GM12864 (cell line): ENCODE results near the gene TPRN.

ENCODE experiments used
- DNase-seq: peaks from one replicate; pipeline ENCODE4 v3.0.0-alpha.2; 2011; ENCODE audit warnings: low read depth
- H3K4me3 ChIP-seq: 2 replicates; pipeline ENCODE4 v1.5.1; 2011; ENCODE audit warnings: mild to moderate bottlenecking, low read depth, low read length, control low read depth
- TF ChIP-seq, protein P1 (sequence below): IDR thresholded peaks from 2 replicates; pipeline ENCODE4 v1.5.1; 2011; ENCODE audit warnings: low read depth, mild to moderate bottlenecking, moderate library complexity, low read length, control low read depth, inconsistent platforms; ENCODE audit errors: missing control alignments

The TPRN gene

DNA sequence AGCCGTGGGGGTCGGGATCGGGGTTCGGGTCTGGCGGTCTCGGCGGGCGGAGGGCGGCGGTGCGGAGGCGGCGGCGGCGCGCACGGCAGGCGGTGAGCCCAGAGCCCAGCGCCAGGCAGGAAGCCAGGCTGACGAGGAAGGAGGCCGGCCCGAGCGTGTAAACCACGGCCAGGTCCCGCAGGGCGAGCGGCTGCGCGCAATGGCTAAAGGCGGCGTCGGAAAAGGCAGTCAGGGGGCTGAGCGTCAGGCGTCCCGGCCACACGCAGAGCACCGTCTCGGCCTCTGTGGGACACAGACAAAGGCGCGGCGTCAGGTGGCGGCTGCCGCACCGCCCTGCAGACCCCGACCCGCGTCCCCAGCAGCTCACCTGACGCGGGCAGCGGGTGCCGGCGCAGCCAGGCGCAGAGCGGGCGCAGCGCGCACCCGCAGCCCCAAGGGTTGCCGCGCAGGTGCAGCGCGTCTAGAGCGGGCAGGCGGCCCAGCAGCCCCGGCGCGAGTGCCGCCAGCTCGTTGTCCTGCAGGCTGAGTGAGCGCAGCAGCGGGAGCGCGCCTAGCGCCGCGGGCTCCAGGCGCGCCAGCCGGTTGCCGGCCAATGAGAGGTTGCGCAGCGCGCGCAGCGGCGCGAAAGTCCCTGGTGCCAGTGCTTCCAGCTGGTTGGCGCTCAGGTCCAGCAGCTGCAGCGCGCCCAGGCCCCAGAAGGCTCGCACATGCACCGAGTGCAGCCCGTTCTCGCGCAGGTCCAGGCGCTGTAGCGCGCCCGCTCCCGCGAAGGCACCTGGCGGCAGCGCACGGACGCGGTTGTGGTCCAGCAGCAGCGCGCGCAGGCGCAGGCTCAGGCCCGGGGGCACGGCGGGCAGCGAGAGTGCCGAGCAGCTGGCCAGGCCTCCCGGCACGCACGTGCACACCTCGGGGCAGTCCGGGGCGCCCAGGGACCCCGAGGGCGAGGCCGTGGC is 31.4 kb downstream of the TPRN start:
- peak overlapping the region; percentile 46 for H3K4me3 ChIP-seq
- TF ChIP-seq, protein P1, sequence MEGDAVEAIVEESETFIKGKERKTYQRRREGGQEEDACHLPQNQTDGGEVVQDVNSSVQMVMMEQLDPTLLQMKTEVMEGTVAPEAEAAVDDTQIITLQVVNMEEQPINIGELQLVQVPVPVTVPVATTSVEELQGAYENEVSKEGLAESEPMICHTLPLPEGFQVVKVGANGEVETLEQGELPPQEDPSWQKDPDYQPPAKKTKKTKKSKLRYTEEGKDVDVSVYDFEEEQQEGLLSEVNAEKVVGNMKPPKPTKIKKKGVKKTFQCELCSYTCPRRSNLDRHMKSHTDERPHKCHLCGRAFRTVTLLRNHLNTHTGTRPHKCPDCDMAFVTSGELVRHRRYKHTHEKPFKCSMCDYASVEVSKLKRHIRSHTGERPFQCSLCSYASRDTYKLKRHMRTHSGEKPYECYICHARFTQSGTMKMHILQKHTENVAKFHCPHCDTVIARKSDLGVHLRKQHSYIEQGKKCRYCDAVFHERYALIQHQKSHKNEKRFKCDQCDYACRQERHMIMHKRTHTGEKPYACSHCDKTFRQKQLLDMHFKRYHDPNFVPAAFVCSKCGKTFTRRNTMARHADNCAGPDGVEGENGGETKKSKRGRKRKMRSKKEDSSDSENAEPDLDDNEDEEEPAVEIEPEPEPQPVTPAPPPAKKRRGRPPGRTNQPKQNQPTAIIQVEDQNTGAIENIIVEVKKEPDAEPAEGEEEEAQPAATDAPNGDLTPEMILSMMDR: no peak
- no peak for DNase-seq

DNA sequence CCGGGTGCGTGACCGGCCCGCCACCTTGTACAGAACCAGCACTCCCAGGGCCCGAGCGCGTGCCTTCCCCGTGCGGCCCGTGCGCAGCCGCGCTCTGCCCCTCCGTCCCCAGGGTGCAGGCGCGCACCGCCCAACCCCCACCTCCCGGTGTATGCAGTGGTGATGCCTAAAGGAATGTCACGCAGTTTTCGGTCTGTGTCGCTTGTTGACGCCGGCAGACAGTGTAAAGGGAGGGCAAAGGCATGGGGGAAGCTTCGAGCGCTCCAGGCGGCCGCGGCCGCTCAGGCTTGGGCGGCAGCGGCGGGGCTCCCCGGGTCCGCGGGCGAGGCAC is 32.0 kb downstream of the TPRN start:
- peak overlapping the region; percentile 46 for H3K4me3 ChIP-seq
- DNase-seq: no peak
- TF ChIP-seq, protein P1: no peak

DNA sequence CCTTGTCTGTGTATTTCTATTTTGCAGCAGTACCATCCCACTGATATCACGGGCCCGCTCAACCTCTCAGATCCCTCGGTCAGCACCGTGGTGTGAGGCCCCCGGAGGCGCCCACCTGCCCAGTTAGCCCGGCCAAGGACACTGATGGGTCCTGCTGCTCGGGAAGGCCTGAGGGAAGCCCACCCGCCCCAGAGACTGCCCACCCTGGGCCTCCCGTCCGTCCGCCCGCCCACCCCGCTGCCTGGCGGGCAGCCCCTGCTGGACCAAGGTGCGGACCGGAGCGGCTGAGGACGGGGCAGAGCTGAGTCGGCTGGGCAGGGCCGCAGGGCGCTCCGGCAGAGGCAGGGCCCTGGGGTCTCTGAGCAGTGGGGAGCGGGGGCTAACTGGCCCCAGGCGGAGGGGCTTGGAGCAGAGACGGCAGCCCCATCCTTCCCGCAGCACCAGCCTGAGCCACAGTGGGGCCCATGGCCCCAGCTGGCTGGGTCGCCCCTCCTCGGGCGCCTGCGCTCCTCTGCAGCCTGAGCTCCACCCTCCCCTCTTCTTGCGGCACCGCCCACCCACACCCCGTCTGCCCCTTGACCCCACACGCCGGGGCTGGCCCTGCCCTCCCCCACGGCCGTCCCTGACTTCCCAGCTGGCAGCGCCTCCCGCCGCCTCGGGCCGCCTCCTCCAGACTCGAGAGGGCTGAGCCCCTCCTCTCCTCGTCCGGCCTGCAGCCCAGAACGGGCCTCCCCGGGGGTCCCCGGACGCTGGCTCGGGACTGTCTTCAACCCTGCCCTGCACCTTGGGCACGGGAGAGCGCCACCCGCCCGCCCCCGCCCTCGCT is 32.6 kb downstream of the TPRN start:
- DNase-seq: no peak
- H3K4me3 ChIP-seq: peak overlapping the region; percentile 8; the same call in 1 of the 2 replicates
- TF ChIP-seq, protein P1: no peak

DNA sequence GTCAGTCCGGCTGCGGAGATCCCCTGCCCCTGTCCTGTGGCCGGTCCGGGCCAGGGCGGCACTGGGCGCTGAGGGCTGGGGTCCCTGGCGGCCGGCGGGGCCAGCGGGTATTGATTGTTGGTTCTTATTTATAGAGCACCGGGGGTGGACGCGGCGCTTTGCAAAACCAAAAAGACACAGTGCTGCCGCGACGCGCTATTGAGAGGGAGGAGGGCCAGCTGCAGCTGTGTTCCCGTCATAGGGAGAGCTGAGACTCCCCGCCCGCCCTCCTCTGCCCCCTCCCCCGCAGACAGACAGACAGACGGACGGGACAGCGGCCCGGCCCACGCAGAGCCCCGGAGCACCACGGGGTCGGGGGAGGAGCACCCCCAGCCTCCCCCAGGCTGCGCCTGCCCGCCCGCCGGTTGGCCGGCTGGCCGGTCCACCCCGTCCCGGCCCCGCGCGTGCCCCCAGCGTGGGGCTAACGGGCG is 33.2 kb downstream of the TPRN start:
- no peak for DNase-seq
- H3K4me3 ChIP-seq: no peak overlapping the region

DNA sequence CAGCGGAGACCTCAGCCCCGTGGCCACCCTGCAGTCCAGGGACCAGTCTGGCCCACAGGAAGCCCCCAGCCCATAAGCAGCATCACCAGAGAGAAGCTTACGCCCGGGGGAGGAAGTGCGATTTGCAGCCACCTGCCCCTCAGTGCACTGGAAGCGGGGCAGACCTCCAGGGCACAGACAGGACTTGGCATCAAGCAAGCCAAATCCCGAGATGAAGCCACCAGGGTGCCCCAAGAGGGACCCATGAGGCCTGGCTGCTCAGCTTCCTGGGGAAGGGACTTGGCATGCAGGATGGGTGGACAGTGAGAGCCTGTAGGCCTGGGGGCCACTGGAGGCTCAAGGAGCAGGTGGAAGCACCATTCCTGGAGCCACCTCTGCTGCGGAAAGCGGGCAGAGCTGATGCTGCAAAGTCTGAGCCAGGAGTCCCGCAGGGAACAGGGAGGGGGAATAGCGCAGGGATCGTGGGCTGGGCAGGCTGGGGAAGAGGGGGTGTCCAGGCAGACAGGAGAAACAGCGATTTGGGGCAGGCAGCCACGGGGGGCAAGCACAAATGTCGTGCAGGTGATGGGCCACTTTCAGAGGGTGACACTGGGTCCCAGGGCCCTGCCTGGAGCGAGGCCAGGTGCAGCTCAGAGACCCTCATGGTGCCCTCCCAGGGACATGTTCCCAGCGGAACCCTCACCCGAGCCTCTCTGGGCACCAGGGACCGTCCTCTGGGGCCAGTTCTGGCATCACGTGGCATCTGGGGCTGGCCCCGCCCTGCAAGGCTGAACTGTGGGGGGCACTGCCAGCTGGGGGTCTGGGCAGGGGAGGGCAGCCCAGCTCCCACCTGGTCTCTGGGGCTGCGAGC is 33.9 kb downstream of the TPRN start:
- H3K4me3 ChIP-seq: no peak overlapping the region
- TF ChIP-seq, protein P1: no peak
- no peak for DNase-seq

More for the DNA sequence above, 33.2 kb downstream of the TPRN start:
- TF ChIP-seq, protein P1: no peak

DNA sequence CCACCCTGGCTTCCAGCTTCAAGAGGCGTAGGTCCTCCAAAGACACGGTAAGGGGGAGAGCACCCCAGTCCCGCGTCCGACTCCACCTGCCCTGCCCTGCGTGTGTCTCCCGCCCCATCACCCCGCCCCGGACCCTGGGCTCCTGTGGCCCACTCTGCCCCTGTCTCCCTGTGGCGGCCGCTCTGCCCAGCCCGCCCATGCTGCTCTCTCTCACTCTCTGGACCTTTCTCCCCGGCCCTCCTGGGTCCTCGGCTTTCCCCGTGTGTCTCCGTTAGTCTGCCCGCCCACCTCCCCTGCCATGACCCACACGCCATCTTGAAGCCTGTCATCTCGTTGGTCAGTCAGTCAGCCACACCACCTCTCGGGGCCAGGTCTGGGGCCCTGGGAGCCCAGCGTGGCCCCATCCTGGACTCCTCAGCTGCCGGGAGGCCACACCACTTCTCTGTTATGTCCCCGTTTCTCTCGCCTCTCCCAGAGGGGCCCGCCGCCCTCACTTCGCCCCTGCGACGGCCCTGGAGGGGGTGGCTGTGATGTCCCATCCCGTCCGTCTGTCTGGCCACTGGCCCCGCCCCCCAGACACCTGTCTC is 35.2 kb downstream of the TPRN start:
- DNase-seq: no peak
- TF ChIP-seq, protein P1: no peak
- H3K4me3 ChIP-seq: no peak overlapping the region
